Measurements from ENCODE around the gene PLK4. TPM values are rescaled to one million over a fixed set of nuclear protein-coding genes. Genes with fewer than 3 reads are reported as not detected.

Gene PLK4
- total RNA-seq, 3 donors from 2014 or later (not counting 1 experiment from before 2014, with no cell fraction given): 3.9 to 7.3 (median 5.4) TPM

Other genes with a start within 250 kb of the PLK4 start
- under 1 TPM; 0.08 to 0.43 (median 0.16) TPM for gene INTU, start 247.9 kb upstream of the PLK4 start, total RNA-seq
- not detected for gene SLC25A31, start 150.5 kb upstream of the PLK4 start, total RNA-seq
- not detected for gene HSPA4L, start 98.6 kb upstream of the PLK4 start, total RNA-seq
- gene MFSD8, start 84.3 kb downstream of the PLK4 start, total RNA-seq: 10 to 100 TPM; 25.9 to 34.0 (median 25.9) TPM
- gene ABHD18, start 84.5 kb downstream of the PLK4 start, total RNA-seq: 10 to 100 TPM; 16.0 to 21.9 (median 17.6) TPM
- 10 to 100 TPM in 1 of 3 donors, 1 to 10 TPM in 2; 8.5 to 10.7 (median 9.1) TPM for gene LARP1B, start 180.4 kb downstream of the PLK4 start, total RNA-seq